HG02938 (cell line): ENCODE results near the gene AFAP1.

Experiments used
- ATAC-seq: cut with Tn5 transposase; IDR thresholded peaks from one replicate; pipeline ENCODE4 v1.9.1; 2021; ENCODE audit warnings: mild to moderate bottlenecking, moderate library complexity; ENCODE audit not compliant: unreplicated experiment

AFAP1 gene

GRCh38 chr4:7732263-7732662 is 207.4 kb downstream of the AFAP1 start:
- no peak for ATAC-seq

- no peak for ATAC-seq
Measured at GRCh38 chr4:7731437-7731836, 208.2 kb downstream of the AFAP1 start.

GRCh38 chr4:7727749-7728148 is 211.9 kb downstream of the AFAP1 start:
- ATAC-seq: no peak

GRCh38 chr4:7726665-7727413 is 212.8 kb downstream of the AFAP1 start:
- no peak for ATAC-seq

- no peak for ATAC-seq
Measured at GRCh38 chr4:7725951-7726350, 213.7 kb downstream of the AFAP1 start.

- ATAC-seq: no peak
Measured at GRCh38 chr4:7723625-7724024, 216.0 kb downstream of the AFAP1 start.

GRCh38 chr4:7722766-7723387 is 216.8 kb downstream of the AFAP1 start:
- no peak for ATAC-seq

GRCh38 chr4:7721984-7722551 is 217.6 kb downstream of the AFAP1 start:
- ATAC-seq: no peak

GRCh38 chr4:7719354-7720174 is 220.1 kb downstream of the AFAP1 start:
- no peak for ATAC-seq

GRCh38 chr4:7717946-7718490 is 221.6 kb downstream of the AFAP1 start:
- ATAC-seq: no peak

- ATAC-seq: no peak
Measured at GRCh38 chr4:7717161-7717560, 222.5 kb downstream of the AFAP1 start.

GRCh38 chr4:7716010-7716721 is 223.5 kb downstream of the AFAP1 start:
- ATAC-seq: no peak

- no peak for ATAC-seq
Measured at GRCh38 chr4:7715271-7716009, 224.2 kb downstream of the AFAP1 start.

GRCh38 chr4:7714738-7715137 is 224.9 kb downstream of the AFAP1 start:
- ATAC-seq: no peak

GRCh38 chr4:7714176-7714575 is 225.5 kb downstream of the AFAP1 start:
- no peak for ATAC-seq

GRCh38 chr4:7713757-7714156 is 225.9 kb downstream of the AFAP1 start:
- no peak for ATAC-seq

- ATAC-seq: no peak
Measured at GRCh38 chr4:7712021-7712671, 227.5 kb downstream of the AFAP1 start.

- ATAC-seq: no peak
Measured at GRCh38 chr4:7711307-7711963, 228.2 kb downstream of the AFAP1 start.
